Renal pelvis (tissue), 4 donors: ENCODE measurements around the gene KIF26B. TPM values are rescaled to one million over a fixed set of nuclear protein-coding genes. Genes with fewer than 3 reads are reported as not detected.
"Not testable (repeated sequence)": the region's sequence is repeated elsewhere in the genome, so short reads cannot be mapped to it uniquely, and the experiment has no call there.

Experiments used
- DNase-seq: peaks from one replicate; pipeline ENCODE4 v3.0.0-alpha.2; 2013
- polyA plus RNA-seq, 3 donors: library from polyadenylated mRNA; unstranded; fragments of 120-200 nt; gene quantifications; one replicate each; pipeline ENCODE4 v1.2.1, GENCODE V29; 2013; ENCODE audit not compliant: insufficient read length in 3 of 3

The KIF26B gene
- polyA plus RNA-seq, 3 donors = 29.9 to 39.3 (median 34.1) TPM

DNA sequence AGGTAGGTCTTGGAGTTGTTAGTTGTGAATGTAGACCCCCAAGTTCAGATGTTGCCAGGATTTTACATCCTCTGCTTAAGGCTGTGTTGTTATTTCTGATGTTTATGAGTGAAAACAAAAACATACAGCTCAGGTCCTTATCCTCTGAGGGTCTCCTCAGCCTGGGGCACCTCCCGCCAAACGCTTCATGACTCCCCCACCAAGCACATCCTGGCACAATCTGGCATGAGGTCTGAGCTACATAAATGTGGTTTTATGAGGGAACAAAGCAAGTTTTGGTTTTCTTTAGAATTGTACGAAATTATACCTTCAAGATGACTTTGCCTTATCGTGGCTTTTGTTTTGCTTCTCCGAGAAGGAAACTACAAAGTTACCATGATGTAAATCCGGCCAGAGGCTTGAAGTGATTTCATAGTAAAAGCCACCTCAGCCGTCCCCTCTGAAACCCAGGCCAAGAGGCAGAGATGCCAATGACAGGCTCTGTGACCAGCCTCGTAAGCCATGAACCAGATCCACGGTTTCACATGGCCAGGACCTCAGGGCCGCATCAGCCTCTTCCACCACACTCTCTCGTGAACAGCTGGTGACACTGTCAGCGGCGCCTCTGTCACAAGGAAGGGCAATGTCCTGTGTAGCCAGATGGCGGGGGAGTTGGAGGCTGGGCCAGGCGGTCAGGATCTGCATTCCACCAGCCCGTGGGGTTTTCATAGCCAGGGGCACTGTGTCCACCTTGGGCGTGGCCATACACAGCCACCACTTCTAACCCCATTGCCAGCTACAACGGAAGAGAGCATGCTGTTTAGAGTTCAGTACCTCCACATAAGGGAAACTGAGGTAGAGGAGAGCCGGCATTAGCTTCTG lies 199.4 kb downstream of the KIF26B start:
- no peak for DNase-seq

GRCh38 chr1:245355851-245356630 lies 201.3 kb downstream of the KIF26B start:
- not testable (repeated sequence) for DNase-seq

DNA sequence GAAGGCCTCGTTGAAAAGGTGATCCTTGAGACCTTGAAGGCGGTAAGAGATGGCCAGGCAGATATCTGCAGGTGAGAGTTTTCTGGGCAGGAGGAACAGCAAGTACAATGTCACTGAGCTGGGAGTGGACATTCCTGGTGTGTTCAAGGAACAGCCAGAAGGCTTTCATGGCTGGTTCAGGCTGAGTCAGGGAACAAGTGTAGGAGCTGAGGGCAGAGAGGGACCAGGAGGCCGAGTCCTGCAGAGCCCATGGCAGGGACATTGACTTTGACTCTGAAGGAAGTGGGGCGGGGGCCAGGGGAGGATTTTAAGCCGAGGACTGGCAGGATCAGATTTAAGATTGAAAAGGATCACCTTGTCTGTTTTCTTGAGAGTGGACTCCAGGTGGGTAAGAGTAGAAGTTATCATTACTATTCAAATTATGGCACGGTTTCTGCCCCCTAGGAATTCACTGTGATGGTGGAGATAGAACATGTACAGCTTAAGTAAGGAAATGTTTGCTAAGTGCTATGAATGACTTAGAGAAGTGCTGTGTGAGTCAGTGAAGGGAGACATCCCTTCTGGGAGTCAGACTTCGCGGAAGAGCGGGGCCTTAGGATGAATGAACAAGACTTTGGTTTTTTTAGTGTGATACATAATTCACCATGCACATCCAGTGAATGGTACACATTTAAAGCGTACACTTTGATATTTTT lies 202.3 kb downstream of the KIF26B start:
- peak; percentile 71 for DNase-seq

DNA sequence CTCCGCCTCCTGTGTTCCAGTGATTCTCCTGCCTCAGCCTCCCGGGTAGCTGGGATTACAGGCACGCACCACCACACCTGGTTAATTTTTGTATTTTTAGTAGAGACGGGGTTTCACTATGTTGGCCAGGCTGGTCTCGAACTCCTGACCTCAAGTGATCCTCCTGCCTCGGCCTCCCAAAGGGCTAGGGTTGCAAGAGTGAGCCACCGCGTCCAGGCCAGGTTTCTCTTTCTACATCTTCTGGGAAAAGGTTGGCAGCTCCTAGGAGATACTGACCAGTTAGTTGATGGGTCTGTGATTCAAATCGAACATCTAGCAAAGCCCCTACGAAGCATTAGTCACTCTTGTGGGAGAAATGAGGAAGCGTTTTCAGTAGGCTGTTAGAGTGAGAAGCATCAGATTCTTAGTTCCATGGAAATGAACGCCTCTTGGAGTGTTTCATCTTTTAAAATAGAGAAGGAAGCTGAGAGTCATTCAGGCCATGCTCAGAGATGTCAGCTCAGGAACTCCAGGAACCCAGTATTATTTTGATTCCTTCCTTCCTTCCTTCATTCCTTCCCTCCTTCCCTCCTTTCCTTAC lies 204.4 kb downstream of the KIF26B start:
- not testable (repeated sequence) for DNase-seq

GRCh38 chr1:245361065-245361464 lies 206.3 kb downstream of the KIF26B start:
- no peak for DNase-seq

GRCh38 chr1:245361951-245362350 lies 207.2 kb downstream of the KIF26B start:
- DNase-seq = no peak

- DNase-seq = no peak
Measured at GRCh38 chr1:245363461-245364200, 208.8 kb downstream of the KIF26B start.

- DNase-seq = peak; percentile 93
Measured at GRCh38 chr1:245365095-245366020, 210.6 kb downstream of the KIF26B start.

DNA sequence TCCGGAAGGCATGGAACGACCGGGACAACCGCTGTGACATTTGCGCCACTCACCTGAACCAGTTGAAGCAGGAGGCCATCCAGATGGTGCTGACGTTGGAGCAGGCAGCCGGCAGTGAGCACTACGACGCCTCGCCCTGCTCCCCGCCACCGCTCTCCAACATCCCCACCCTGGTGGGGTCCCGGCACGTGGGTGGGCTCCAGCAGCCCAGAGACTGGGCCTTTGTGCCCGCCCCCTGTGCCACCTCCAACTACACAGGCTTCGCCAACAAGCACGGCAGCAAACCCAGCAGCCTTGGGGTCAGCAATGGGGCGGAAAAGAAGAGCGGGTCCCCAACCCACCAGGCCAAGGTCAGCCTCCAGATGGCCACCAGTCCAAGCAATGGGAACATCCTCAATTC lies 212.1 kb downstream of the KIF26B start:
- no peak for DNase-seq

GRCh38 chr1:245370175-245370825 lies 215.5 kb downstream of the KIF26B start:
- no peak for DNase-seq

DNA sequence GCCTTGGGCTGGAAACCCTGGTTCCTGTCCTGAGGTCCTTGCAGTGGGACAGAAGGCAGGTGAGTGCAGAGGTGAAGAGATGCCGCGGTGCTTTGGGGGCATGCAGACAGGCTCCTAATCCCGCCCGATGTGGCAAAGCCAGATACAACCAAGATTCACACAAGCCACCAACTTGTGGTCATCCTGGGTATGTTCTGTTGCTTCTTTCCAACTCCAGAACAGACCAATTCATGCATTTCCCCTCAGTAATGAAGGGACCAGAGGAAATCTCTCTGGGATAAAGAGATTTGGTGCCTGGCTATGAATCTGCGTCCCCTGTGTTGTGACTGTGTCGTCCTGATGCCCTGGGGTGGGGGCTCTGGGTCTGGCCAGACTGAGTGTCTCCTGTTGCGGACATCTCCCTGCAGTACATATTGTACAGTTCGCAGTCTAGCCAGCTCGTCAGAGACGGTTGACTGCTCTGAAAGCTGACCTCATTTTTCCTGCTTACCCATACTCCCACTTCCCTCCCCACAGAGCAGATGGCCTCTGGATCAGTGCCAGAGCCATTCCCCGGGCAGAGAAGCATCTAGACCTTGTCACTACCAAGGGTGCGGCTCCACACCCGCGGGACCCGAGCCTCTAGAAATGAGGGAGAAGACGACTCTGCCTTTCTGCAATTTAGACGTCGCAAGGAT lies 216.3 kb downstream of the KIF26B start:
- DNase-seq = peak; percentile 85

DNA sequence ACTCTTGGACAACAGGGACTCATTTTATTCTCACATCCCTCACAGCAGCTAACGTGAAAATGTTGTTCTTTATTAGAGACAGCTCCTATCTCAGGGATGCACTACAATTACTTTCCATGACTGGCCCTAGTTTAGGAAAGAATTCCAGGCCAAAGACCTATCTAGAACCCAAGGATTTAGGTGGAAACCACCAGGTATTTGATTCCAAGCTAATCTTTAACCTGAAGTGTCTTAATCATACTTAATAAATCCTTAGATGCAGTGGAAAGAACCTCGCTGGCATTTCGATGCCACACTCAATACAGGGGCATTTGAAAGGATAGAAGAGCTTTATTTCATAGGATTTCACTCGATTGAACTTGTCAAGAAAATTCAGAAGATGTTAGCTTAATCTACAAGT lies 218.3 kb downstream of the KIF26B start:
- DNase-seq = no peak

DNA sequence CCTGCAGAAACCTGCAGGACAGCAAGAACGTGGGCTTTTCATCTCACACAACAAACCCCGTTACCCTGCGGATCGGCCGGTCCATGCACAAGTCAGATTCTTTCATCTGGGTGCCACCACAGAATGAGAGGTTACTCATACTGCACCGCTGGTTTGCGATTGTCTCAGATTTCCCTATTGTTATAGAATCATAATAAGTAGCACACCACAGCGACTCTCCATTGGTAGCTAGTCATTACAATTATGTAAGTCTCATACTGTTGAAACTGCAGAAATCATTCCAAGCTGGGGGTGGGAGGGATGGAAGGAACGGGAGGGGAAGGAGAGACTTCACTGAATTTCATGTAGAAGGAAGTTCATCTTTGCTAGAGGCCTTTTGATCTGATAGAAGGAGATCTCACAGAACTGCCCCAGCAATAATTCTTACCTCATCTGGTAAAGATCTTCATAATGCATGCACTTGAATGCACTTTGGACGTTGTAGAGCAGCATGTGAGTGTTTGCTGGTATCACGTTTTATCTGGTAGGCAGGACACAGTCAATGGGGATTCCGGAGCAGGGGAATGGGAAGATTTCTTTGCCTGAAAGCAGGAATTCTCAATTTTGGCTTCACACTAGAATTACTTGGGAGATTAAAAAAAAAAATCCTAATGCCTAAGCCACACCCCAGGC lies 221.1 kb downstream of the KIF26B start:
- DNase-seq = no peak

GRCh38 chr1:245377854-245378253 lies 223.1 kb downstream of the KIF26B start:
- DNase-seq = no peak

GRCh38 chr1:245378311-245378722 lies 223.5 kb downstream of the KIF26B start:
- DNase-seq = no peak

DNA sequence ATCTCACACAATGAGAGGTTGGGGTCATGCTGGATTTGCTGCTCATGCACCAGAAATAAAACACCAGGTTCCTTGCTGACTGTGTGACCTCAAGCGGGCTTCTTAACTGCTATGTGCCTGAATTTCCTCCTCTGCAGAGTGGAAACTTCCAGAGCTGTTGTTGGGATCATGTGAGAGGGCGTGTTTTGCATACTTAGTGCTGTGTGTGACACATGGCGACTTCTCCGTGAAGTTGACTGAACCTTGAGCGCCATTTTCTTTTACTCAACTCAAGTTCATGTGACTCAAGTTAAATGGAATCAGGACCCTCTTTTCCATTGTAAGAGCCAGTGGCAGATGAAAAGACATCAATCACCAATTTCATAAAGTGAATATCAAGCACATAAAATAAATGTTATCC lies 224.0 kb downstream of the KIF26B start:
- DNase-seq = no peak

DNA sequence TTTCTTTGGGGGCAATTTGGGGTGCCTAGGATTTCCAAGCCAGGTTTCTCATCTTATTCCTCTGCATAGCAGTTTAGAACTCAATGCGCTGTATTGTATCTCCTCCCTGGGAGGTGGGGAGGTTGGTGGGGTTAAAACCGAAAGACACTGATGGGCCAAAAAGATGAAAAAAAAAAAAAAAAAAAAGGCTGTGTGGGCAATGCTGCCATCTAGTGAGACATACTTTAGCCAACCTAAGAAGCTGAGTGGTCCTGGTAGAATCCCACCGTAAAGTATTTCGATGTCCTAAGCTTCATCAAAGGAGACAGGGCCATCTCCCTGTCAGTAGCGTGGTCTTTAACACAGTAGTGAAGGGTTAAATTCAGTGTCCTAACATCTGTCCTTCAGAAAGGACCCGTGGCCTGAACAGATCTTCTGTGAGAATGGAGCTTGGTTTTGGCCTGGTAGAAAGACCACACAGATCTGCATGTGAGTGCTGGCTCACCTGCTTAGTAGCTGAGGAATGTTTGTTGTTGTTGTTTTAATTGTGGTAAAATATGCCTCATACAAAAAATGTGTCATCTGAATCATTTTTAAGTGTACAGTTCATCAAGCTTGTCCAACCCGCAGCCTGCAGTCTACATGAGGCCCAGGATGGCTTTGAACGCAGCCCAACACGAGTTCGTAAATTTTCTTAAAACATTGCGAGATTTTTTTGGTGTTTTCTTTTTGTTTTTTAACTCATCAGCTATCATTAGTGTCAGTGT lies 226.2 kb downstream of the KIF26B start:
- DNase-seq = no peak

GRCh38 chr1:245382981-245383380 lies 228.2 kb downstream of the KIF26B start:
- no peak for DNase-seq
